Activated CD8-positive, alpha-beta memory T cell treated with anti-CD3 and anti-CD28 coated beads, Interleukin-2, amount 50 U/mL, for 1 hour (primary cell): ENCODE data around the gene CRY2.

Experiments used
- DNase-seq: peaks from one replicate; pipeline ENCODE4 v3.0.0-alpha.2; 2020; ENCODE audit errors: extremely low read depth

CRY2 gene

GRCh38 chr11:45879803-45880686 is 32.8 kb downstream of the CRY2 start:
- DNase-seq: no peak

GRCh38 chr11:45880772-45881570 is 33.7 kb downstream of the CRY2 start:
- no peak for DNase-seq

GRCh38 chr11:45881708-45882368 is 34.6 kb downstream of the CRY2 start:
- no peak for DNase-seq

GRCh38 chr11:45884596-45885185 is 37.4 kb downstream of the CRY2 start:
- no peak for DNase-seq

- no peak for DNase-seq
Measured at GRCh38 chr11:45885274-45885920, 38.1 kb downstream of the CRY2 start, which contains the start of gene MAPK8IP1. Gene MAPK8IP1 (plus strand): TSS chr11:45885651. CDS start chr11:45885821, 170 bp downstream.

- no peak for DNase-seq
Measured at GRCh38 chr11:45885921-45886721, 38.8 kb downstream of the CRY2 start.

DNA sequence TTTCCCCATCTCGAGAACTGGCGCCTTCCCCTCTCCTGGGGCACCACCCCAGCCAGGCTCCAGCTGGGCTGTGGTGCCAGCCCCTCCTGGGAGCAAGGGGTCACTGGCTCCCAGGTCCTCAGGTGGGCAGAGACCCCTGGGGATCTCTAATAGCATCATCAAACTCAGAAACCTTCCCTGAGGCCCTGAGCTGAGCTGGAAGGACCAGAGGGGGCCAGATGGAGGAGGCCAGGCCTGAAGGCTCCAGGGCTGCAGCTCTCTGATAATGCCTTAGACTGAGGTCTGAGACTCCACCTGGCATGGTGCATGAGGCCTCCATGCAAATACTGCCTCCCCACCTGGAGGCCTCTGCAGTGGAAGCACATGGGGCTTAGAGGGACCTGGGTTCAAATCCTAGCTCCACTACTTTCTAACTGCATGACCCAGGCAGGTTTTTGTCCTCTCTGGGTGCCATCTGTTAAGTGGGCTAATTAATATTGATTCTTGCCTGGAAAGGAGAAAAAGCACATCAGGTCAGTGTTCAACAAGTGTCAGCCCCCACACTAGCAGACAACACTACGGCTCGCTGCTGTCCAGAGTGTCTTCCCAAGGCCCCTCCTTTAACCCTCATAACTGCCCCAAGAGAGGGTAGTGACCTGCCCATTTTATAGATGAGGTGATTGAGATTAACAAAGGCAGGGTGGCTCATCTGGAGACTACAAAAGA is 39.7 kb downstream of the CRY2 start:
- no peak for DNase-seq

DNA sequence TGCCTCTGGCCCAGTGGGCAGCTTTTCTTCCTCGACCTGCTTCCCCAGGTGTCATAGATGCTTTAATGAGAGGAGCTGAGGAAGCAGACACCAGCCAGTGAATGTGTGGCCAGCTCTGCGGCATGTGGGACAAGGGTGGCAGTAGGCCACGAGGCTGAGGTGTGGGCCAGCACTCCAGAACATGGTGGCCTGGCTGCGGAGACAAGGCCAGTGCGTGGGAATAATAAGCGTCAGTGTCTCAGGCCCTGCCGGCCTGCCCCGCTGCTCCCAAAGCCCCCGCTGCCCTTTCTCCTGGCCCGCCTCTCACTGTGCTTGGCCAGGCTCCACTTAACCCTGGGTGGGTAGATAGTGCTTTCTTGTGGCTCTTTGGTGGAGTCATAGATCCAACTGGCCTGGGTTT is 40.3 kb downstream of the CRY2 start:
- no peak for DNase-seq

GRCh38 chr11:45889555-45889954 is 42.3 kb downstream of the CRY2 start:
- DNase-seq: no peak

DNA sequence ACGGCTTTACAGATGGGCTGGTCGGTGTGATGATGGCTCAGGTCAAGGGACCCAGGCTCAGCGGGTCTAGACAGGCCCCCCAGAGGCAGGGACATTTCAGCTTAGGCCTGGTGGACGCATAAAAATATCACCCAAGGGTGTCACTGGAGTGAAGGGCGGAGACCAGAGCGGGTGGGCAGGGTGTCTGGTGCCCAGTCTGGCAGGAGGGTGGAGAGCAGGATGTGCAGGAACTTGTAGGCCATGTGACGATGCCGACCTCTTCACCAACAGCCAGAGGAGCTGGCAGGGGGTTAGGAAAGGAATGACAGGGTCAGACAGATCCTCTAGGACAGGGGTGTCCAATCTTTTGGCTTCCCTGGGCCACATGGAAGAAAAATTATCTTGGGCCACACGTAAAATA is 42.7 kb downstream of the CRY2 start:
- no peak for DNase-seq

GRCh38 chr11:45890886-45891550 is 43.7 kb downstream of the CRY2 start:
- DNase-seq: no peak

GRCh38 chr11:45892856-45893255 is 45.6 kb downstream of the CRY2 start:
- DNase-seq: no peak

- no peak for DNase-seq
Measured at GRCh38 chr11:45894555-45895247, 47.4 kb downstream of the CRY2 start.

DNA sequence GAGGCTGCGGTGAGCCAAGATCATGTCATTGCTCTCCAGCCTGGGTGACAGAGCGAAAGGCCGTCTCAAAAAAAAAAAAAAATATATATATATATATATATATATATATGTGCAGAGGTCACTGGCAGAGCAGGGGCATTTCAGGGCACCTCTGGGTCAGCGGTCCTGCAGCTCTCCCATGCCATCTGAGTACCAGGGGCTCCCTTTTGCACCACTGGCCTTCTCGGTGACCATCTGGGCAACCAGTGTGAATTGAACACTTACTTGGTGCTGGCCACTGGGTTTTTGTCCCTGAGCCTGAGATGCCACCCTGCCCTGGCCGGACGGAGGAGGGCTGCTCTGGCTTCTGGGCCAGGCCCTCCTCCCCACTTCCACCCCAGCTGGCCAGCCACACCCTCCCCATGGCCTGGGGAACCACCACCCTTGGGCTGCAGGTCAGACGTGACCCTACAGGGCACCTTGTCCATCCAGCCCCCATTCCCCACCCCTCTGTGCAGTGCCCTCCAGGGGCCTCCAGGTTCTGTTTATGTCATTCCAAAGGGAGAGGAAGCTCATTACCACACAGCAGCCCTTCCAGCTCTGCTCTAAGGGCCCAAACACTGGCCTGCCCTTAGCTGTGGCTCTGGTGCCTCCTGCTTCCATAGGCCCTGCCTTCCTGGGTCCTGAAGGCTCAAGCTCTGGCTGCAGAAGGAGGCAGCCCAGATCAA is 48.4 kb downstream of the CRY2 start:
- no peak for DNase-seq

- DNase-seq: no peak
Measured at GRCh38 chr11:45896422-45896984, 49.2 kb downstream of the CRY2 start.

DNA sequence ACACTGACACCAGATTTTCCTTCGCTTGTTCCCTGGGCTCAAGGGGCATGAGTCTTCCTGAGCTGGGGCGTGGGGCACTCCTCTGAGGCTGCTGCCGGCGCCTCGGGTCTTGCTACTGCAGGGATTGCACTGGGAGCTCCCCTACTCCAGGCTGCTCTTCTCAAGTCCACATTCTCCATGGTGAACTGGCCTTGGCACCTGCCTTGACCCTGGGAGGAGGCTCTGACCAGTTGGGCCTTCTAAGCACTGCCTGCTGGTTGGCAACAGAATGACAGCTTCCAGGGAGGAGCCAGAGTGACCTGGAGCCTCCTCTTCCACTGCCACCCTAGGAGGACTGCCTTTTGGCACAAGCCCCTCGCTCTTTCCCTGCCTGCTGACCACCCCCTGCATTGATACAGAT is 50.3 kb downstream of the CRY2 start:
- no peak for DNase-seq

- DNase-seq: no peak
Measured at GRCh38 chr11:45899086-45899447, 51.8 kb downstream of the CRY2 start.
